Mammary epithelial cell (primary cell): Measurements from ENCODE around the gene LYL1.

Experiments used
- CTCF ChIP-seq, 2 donors: IDR thresholded peaks in 1 of 2; conservative IDR thresholded peaks in 1 of 2; 2 replicates each; pipeline ENCODE4 v1.5.1; 2011 to 2012; ENCODE audit warnings: inconsistent platforms in 2 of 2, low read length in 2 of 2, mild to moderate bottlenecking in 2 of 2, control low read depth in 1 of 2, low read depth in 1 of 2; ENCODE audit not compliant: insufficient read depth in 1 of 2; ENCODE audit errors: extremely low read depth in 1 of 2
- EZH2 ChIP-seq: IDR thresholded peaks from 2 replicates; pipeline ENCODE4 v1.6.1; 2012; ENCODE audit warnings: low read length, inconsistent platforms, borderline replicate concordance

- TF ChIP-seq CTCF (conservative IDR thresholded peaks at IDR 0.05 in 1 of 2, IDR thresholded peaks at IDR 0.05 in 1 of 2; ENCODE audit: extremely low read depth in 1 of 2, insufficient read depth in 1 of 2, low read depth in 1 of 2, low read length in 2 of 2) (no peak), EZH2 (no peak)
These were observed 19.0 kb downstream of the LYL1 start for GRCh38 chr19:13083627-13084026.
